Femur (tissue), 1 donor: ENCODE measurements around the gene FRZB.

Experiments used
- DNase-seq: peaks from one replicate; pipeline ENCODE4 v3.0.0-alpha.2; 2017

The FRZB gene

DNA sequence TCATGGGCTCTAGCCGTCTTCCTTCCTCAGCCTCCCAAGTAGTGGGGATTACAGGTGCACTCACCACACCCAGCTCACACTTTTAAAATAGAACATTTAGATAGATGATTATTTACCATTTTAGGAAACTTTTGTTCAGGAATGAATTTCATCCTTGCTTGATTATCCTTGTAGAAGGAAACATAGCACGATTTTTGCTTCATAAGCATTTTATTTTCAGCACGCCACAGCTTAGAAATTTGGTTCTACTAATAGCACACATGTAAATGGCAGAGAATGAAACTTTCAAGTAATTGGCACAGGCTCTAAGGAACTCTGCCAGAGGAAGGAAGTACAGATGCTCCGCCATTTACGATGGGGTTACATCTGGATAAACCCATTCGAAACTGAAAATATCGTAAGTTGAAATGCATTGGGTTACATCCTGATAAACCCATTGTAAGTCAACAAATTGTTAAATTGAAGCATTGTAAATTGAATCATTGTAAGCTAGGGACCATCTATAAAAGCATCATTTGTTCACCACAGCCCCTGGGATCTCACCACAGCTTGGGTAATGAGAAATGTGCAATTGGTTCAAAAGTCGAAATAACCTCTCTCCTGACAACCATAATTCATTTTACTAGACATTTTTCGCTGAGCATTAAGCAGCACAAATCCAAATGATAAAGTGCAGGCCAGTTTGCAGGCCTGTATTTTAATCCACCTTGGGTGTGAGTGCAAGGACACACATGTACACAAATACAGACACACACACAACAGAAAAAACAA is 33.2 kb downstream of the FRZB start:
- DNase-seq = no peak

DNA sequence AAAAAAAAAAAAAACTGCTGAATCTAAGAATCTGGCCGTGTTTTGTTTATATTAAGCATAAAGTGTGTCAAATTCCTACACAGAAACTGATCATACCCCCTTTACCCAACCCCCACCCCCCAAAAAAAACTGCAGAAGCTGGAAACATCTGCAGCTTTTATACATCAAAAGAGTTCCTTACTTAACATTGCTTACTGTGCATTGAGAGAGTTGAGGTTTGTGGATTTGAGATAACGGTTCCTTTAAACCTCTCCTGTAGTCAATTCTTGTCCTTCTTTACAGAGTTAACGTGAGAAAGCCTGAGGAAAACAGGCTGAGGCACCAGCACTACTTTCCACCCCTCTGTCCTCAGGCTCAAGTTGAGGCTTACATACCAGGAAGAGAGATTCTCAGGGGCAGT is 34.5 kb downstream of the FRZB start:
- no peak for DNase-seq

- no peak for DNase-seq
Observed at GRCh38 chr2:182831101-182831500, 35.3 kb downstream of the FRZB start.

GRCh38 chr2:182827182-182827879 is 39.1 kb downstream of the FRZB start:
- no peak for DNase-seq

DNA sequence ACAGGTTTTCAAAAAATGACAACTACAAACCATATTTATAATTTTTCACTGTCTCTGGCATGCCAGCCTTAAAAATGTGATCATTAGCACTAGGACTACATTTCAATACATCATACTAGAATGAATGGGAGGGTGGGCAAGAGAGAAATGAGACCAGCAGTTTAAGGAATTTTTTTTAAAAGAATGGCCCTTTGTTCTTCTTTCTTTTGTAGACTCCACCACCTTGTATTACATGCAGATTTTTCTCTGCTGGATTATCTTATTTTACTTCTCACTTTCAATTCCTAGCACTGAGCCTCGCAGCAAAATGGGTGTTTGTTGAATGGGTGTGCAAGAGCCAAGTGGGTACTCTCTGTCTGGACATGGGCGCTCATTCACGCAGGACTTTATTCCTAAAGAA is 39.9 kb downstream of the FRZB start:
- DNase-seq = no peak

- DNase-seq = no peak
Observed at GRCh38 chr2:182826064-182826463, 40.4 kb downstream of the FRZB start.

- DNase-seq = no peak
Observed at GRCh38 chr2:182824767-182825158, 41.7 kb downstream of the FRZB start.

GRCh38 chr2:182824056-182824766 is 42.2 kb downstream of the FRZB start:
- no peak for DNase-seq

DNA sequence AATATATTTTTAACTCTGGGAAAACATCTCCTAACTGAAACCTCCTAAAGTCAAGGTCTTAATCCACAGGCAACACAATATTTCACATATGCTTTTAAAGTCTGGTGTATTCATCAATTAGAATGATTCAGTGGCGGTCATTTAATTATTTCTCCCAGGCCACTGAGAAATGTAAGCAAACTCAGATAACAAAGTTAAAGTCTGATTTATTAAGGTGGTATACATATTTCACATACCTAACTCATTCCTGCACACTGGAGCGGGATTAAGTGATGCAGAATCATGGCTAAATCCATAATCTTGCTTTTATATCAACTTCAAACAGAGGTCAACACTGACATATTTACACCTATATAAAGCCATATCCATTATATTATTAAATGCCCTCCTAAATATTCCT is 43.7 kb downstream of the FRZB start:
- DNase-seq = no peak

GRCh38 chr2:182821182-182821581 is 45.3 kb downstream of the FRZB start:
- DNase-seq = no peak

GRCh38 chr2:182819412-182819811 is 47.0 kb downstream of the FRZB start:
- DNase-seq = no peak

- no peak for DNase-seq
Observed at GRCh38 chr2:182818925-182819324, 47.5 kb downstream of the FRZB start.

GRCh38 chr2:182818501-182818900 is 47.9 kb downstream of the FRZB start:
- no peak for DNase-seq

DNA sequence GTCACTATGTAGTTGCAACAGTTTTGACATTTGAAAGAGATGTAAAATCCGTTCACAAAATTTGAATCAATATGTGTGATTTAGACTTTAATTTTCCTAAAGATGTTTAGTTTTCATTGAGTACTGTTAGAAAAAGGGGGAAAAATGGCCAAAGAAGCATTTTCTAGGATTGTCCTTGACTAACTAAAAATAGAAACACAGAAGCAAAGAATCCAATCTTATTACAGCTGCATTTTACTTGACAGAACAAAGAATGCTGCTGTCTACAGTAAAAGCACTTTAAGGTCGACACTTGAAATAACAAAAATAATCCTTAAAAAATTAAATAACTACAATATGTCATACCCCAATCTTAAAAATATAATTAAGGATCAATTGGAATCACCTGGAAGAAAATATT is 48.9 kb downstream of the FRZB start:
- no peak for DNase-seq

- DNase-seq = no peak
Observed at GRCh38 chr2:182816866-182817265, 49.6 kb downstream of the FRZB start.

DNA sequence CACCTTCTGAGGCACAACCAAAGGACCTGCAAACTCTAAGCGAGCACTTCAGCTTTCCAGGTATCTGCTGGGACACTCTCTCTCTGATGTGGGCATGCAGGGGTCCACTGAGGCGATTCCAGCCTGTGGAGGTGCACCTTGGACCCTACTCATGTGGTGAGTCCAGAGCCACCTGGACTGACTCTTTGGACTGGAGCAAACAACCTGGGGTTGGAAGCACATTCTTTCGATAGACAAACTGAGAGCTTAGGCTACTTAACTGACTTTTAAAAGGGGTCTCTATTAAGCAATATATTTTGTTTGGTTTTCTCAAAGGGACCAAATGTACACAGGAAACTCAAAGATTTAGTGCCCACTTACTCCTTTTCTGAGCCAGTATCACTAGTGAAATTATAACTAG is 51.6 kb downstream of the FRZB start:
- no peak for DNase-seq

GRCh38 chr2:182814380-182814779 is 52.1 kb downstream of the FRZB start:
- no peak for DNase-seq

DNA sequence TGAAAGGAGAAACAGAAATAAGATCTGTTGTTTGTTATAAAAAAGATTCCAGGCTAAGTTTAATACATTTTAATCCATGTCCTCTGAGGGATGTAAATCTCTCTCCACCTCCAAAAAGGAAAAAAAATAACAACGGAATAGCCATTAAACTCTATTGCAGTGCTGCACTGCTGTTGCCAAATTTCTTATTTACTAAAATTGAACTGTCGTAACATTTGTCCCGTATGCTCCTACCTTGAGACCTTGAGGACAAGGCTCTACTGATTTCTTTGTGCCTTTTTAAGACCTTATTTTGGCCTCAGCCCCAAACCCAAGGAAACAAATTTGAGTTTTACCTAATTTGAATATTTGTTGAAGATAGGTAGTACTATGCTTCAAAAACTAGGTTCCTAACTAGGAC is 56.4 kb downstream of the FRZB start:
- DNase-seq = no peak

GRCh38 chr2:182807319-182807718 is 59.1 kb downstream of the FRZB start:
- no peak for DNase-seq

DNA sequence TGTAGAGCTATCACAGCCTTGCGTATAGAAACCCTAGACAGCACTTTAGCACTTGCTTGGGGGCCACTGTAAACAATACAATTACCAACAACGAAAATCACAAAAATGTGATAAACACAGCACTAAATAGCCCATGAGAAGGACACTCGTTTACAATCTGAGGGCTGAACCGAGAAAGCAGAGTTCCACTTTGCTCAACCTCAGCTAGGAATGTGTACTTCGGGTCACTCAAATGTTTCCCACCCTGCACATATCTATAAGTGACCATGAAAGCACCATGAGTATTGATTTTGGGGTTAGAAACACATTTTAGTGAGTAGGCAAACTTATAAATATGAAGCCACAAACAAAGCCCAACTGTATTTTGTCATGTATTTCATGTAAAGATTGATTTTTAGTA is 62.3 kb downstream of the FRZB start:
- no peak for DNase-seq

DNA sequence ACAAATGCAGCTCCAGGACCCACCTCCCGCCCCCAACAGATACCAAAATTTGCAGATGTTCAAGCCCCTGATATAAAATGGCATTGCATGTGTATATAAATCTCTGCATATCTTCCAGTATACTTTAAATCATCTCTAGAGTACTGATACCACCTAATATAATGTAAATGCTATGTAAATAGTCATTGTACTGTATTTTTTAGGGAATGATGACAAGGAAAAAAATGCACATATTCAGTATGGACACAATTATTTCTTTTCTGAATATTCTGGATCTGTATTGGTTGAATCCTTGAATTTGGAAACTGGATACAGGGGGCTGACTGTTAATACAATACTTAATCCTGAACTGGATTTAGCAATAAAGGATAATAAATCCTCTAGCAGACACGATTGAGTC is 67.7 kb downstream of the FRZB start:
- no peak for DNase-seq

- no peak for DNase-seq
Observed at GRCh38 chr2:182792441-182792840, 74.0 kb downstream of the FRZB start.

- no peak for DNase-seq
Observed at GRCh38 chr2:182784777-182785176, 81.7 kb downstream of the FRZB start.
